ENCODE data around the gene SLC5A9.
"Not testable (repeated sequence)": the region's sequence is repeated elsewhere in the genome, so short reads cannot be mapped to it uniquely, and the experiment has no call there.

SLC5A9 gene

GRCh38 chr1:48242141-48242736, 19.7 kb downstream of the SLC5A9 start:
- DNase-seq (ENCODE audit: low read depth), result no peak

DNA sequence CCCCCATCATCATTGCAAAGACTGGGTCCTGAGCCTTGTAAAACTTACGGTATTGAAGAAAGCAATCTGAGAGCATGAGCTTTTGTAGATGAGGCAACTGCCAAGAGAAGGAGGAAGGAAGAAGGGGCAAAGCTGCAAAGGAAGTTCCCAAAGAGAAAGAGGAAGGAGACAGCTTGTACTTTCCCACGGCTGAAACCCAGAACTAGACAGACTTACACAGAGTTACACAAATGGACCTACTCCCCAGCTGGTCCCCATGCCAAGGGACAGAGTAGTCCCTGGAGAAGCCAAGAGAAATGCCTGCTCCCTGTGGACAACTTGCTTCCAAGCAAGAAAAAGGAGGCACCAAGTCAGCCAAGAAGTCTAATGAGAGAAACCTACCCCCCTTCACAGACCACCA, 22.6 kb downstream of the SLC5A9 start:
- DNase-seq (ENCODE audit: low read depth), result no peak

GRCh38 chr1:48246727-48247126, 24.2 kb downstream of the SLC5A9 start:
- no peak for DNase-seq (ENCODE audit: low read depth)

GRCh38 chr1:48248356-48248755, 25.8 kb downstream of the SLC5A9 start:
- DNase-seq (ENCODE audit: low read depth), result no peak

DNA sequence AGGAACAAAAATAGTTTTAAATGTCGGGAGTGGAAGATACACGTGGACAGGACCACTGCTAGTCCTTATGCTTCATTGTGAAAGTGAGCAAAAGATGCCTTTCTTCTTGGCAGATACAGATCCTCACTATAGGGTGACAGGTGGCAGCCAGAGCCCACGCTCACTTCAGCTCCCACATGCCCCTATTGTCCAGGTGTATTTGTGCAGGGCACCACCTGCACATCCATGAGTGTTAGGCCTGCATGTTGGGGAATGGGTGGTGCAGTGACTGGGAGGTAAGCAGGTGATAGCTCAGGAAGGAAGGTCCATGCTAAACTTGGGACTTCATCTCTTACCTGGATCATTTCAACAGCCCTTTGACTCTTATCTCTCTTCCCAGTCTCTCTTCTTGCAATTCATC, 27.4 kb downstream of the SLC5A9 start:
- no peak for DNase-seq (ENCODE audit: low read depth)

DNA sequence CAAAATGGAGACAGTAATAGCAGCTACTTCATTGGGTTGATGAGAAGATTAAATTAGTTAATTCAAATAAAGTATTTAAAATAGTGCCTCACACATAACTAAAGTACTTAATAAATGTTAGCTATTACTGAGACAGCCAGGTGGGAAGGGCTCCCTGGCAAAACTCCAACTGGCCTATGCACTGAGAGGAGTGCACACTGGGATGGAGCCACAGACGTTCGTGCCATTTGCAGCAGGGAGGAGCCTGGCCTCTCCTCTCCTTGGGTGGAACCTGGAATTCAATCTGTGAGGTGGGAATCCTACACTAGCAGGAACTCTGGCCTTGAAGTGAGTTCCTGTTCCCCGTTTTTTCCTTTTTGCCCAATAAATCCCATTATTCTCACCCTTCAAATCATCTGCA, 28.1 kb downstream of the SLC5A9 start:
- DNase-seq (ENCODE audit: low read depth), result no peak

- no peak for DNase-seq (ENCODE audit: low read depth)
Observed at GRCh38 chr1:48251323-48251722, 28.8 kb downstream of the SLC5A9 start.

DNA sequence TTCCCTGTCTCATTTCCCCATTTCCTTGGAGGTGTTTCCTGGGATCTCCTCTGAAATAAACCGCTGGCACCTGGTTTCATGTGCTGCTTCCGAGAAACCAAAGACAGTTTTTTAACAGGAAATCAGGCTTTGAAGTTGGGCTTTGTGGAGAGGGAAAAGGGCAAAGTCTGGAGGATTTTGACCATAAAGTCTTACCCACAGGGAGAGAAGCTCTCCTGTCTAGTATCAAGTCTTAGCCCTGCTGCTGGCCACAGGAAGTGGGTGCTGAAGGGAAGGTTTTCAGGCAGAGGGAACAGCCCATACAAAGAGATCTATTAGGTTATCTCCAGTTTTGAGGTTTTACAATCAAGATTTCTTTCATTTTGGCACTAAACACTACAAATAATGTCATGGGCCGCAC, 29.3 kb downstream of the SLC5A9 start:
- DNase-seq (ENCODE audit: low read depth), result no peak

DNA sequence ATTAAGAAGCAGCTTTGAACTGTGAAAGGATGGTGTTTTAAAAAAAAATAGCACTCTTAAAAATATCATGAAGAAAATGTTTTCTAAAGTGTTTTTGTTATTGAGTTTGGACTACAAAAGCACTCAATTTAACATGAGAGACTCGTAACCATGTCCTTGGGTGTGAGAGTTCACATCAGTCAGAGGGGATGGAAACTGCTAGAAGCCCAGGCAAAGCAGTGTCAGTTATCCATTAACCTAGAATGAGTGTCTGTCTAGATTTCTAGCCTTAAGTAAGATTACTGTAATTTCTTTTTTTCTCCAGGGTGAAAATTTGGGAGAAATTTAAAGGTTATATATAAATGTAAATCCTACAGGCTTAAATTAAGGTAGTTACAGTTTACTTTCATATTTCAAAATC, 31.7 kb downstream of the SLC5A9 start:
- no peak for DNase-seq (ENCODE audit: low read depth)

DNA sequence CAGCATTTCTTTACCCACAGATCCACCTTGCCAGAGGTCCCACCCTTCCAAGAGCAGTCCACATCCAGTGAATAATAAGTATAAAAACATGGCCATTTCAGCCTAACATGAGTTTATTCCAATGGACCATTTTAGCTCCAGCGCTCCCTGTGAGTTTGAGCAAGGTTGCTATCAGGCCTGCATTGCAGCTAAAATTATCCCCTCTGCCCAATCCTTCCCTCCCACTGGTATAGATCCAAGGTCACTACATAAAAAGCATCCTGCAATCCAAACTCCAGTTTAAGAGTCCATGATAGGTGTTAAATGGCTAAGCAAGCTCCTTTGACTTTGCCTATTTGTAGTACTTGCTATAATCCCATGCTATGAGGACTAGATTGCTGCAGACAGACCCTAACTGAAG, 35.6 kb downstream of the SLC5A9 start:
- no peak for DNase-seq (ENCODE audit: low read depth)

DNA sequence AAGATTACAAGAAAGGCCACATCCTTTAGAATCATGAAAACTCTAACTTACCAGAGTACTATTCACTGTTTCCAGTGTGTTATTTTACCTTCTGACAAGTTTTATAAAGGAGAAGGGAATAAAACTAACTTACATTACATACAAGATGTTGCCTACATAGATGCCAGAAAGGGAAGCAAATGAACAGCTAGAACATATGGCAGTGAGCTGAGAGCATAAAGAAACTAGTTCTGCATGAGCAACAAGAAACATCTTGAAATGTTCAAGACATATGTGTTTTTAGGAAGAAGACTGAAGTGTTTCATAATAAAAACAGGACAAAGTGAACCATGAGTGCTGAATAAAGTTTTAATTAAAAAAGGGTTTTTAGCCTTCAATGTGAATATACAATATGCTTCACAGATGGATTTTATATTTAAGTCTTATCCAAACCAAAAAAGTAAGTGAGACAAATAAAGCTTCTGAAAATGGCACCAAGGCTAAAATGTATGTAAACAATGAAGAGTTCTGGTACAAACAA, 39.4 kb downstream of the SLC5A9 start:
- DNase-seq (ENCODE audit: low read depth), result no peak

GRCh38 chr1:48263041-48263440, 40.5 kb downstream of the SLC5A9 start:
- no peak for DNase-seq (ENCODE audit: low read depth)

- DNase-seq (ENCODE audit: low read depth), result no peak
Observed at GRCh38 chr1:48266576-48266975, 44.1 kb downstream of the SLC5A9 start.

DNA sequence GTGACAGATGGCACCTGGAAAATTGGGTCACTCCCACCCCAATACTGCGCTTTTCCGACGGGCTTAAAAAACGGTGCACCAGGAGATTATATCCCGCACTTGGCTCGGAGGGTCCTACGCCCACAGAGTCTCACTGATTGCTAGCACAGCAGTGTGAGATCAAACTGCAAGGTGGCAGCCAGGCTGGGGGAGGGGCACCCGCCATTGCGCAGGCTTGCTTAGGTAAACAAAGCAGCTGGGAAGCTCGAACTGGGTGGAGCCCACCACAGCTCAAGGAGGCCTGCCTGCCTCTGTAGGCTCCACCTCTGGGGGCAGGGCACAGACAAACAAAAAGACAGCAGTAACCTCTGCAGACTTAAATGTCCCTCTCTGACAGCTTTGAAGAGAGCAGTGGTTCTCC, 54.9 kb downstream of the SLC5A9 start:
- not testable (repeated sequence) for DNase-seq (ENCODE audit: low read depth)

DNA sequence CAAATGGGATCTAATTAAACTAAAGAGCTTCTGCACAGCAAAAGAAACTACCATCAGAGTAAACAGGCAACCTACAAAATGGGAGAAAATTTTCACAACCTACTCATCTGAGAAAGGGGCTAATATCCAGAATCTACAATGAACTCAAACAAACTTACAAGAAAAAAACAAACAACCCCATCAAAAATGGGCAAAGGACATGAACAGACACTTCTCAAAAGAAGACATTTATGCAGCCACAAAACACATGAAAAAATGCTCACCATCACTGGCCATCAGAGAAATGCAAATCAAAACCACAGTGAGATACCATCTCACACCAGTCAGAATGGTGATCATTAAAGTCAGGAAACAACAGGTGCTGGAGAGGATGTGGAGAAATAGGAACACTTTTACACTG, 59.8 kb downstream of the SLC5A9 start:
- DNase-seq (ENCODE audit: low read depth), result not testable (repeated sequence)

DNA sequence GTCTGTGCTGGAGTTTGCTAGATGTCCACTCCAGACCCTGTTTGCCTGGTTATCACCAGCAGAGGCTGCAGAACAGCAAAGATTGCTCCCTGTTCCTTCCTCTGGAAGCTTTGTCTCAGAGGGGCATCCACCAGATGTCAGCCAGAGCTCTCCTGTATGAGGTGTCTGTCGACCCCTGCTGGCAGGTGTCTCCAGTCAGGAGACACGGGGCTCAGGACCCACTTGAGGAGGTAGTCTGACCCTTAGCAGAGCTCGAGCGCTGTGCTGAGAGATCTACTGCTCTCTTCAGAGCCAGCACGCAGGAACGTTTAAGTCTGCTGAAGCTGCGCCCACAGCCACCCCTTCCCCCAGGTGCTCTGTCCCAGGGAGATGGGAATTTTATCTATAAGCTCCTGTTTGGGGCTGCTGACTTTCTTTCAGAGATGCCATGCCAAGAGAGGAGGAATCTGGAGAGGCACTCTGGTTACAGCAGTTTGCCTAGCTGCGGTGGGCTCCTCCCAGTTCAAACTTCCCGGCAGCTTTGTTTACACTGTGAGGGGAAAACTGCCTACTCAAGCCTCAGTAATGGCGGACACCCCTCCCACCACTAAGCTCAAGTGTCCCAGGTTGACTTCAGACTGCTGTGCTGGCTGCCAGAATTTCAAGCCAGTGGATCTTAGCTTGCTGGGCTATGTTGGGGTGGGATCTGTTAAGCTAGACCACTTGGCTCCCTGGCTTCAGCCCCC, 62.3 kb downstream of the SLC5A9 start:
- DNase-seq (ENCODE audit: low read depth), result not testable (repeated sequence)

GRCh38 chr1:48285525-48285924, 63.0 kb downstream of the SLC5A9 start:
- DNase-seq (ENCODE audit: low read depth), result no peak

GRCh38 chr1:48291421-48291820, 68.9 kb downstream of the SLC5A9 start:
- no peak for DNase-seq (ENCODE audit: low read depth)

DNA sequence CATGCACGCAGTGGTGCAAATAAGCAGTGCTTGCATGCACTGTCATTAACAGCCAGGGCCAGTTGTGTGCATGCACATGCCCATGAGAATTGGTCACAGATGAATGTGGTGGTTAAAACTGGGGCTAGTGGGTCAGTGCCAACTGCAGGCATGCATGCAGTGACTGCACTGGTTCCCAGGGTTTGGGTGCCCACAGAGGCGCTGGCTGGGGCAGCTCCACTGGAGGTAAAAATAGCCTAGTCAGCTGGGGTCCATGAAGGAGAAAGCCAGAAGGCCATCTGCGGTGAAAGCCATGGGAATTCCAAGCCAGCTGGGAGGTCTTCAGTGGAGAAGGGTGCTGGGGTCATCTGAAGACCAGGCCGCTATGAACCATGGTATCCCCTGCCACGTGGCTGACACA, 70.2 kb downstream of the SLC5A9 start:
- DNase-seq (ENCODE audit: low read depth), result no peak

DNA sequence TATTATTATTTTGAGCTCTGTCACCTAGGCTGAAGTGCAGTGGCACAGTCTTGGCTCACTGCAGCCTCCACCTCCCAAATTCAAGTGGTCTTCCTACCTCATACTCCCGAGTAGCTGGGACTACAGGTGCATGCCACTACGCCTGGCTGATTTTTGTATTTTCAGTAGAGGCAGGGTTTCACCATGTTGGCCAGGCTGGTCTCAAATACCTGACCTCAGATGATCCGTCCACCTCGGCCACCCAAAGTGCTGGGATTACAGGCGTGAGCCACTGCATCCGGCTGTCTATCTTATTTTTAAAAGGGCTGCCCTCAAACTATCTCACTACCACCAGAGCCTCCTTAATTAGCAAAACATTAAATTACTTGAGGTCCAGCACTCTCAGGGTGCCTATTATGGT, 71.6 kb downstream of the SLC5A9 start:
- DNase-seq (ENCODE audit: low read depth), result not testable (repeated sequence)

GRCh38 chr1:48294656-48295055, 72.1 kb downstream of the SLC5A9 start:
- DNase-seq (ENCODE audit: low read depth), result no peak
